Gastrocnemius medialis (tissue), 4 donors: Measurements from ENCODE around the gene PKMYT1.

Source experiments
- POLR2A ChIP-seq, 2 donors: fragments of 450-650 bp; IDR thresholded peaks; one replicate each; pipeline ENCODE4 v1.6.1; 2017; ENCODE audit warnings: antibody characterized with exemption in 2 of 2, mild to moderate bottlenecking in 2 of 2, moderate library complexity in 2 of 2
- TF ChIP-seq, protein P1 (sequence below), 5 experiments: fragments of 450-650 bp in 3 of 5; fragments of 200-600 bp in 2 of 5; sonication (generic) in 2 of 5; IDR thresholded peaks in 4 of 5; conservative IDR thresholded peaks in 1 of 5; 1 replicate in 4 of 5; 2 replicates in 1 of 5; pipeline ENCODE4 v1.5.1; 2016 to 2019; ENCODE audit warnings: antibody characterized with exemption in 5 of 5, mild to moderate bottlenecking in 3 of 5, moderate library complexity in 3 of 5

DNA sequence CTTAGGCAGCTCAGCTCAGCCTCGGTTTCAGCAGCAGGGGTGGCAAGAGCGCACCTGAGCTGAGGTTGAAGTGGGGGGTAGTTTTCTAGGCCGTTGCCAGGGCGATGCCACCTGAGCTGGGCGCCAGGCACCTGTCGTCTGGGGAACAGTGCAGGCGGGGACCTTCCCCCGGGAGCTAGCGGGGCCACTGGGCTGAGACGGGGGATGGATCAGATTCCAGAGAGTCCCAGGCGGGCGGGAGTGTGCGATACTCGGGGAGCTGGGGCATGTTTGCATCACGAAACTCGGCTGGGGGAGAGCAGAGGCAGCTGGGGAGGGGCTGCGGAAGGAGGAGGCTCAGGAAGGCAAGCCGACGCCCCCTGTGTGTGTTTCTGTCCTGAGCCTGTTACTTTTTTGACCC lies 32.0 kb upstream of the PKMYT1 start:
- TF ChIP-seq, protein P1, sequence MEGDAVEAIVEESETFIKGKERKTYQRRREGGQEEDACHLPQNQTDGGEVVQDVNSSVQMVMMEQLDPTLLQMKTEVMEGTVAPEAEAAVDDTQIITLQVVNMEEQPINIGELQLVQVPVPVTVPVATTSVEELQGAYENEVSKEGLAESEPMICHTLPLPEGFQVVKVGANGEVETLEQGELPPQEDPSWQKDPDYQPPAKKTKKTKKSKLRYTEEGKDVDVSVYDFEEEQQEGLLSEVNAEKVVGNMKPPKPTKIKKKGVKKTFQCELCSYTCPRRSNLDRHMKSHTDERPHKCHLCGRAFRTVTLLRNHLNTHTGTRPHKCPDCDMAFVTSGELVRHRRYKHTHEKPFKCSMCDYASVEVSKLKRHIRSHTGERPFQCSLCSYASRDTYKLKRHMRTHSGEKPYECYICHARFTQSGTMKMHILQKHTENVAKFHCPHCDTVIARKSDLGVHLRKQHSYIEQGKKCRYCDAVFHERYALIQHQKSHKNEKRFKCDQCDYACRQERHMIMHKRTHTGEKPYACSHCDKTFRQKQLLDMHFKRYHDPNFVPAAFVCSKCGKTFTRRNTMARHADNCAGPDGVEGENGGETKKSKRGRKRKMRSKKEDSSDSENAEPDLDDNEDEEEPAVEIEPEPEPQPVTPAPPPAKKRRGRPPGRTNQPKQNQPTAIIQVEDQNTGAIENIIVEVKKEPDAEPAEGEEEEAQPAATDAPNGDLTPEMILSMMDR (IDR thresholded peaks at IDR 0.05 in 4 of 5, conservative IDR thresholded peaks at IDR 0.05 in 1 of 5), result no peak
- TF ChIP-seq POLR2A (IDR thresholded peaks at IDR 0.05), result no peak
